Thymus (tissue), 14 donors: Measurements from ENCODE around the gene PODNL1. TPM values are rescaled to one million over a fixed set of nuclear protein-coding genes. Genes with fewer than 3 reads are reported as not detected.

Experiments
- DNase-seq, 9 donors: peaks; one replicate each; pipeline ENCODE4 v3.0.0-alpha.2; 2013; ENCODE audit warnings: low spot score in 9 of 9, low read depth in 6 of 9, missing footprints in 1 of 9
- H3K27ac ChIP-seq, 2 donors: one replicate each; pipeline ENCODE4 v1.5.1; 2013; ENCODE audit warnings: control low read depth in 1 of 2, low read depth in 1 of 2, low read length in 1 of 2, mild to moderate bottlenecking in 1 of 2, moderate library complexity in 1 of 2
- H3K27me3 ChIP-seq, 2 donors: one replicate each; pipeline ENCODE4 v1.5.1; 2013; ENCODE audit warnings: low read length in 1 of 2; ENCODE audit not compliant: control insufficient read depth in 2 of 2, insufficient read depth in 1 of 2
- H3K36me3 ChIP-seq, 2 donors: one replicate each; pipeline ENCODE4 v1.5.1; 2013; ENCODE audit warnings: low read length in 1 of 2, mild to moderate bottlenecking in 1 of 2, moderate library complexity in 1 of 2; ENCODE audit not compliant: control insufficient read depth in 2 of 2, insufficient read depth in 2 of 2
- H3K4me1 ChIP-seq, 2 donors: one replicate each; pipeline ENCODE4 v1.5.1; 2013; ENCODE audit warnings: low read length in 2 of 2; ENCODE audit not compliant: control insufficient read depth in 2 of 2, insufficient read depth in 2 of 2
- H3K4me3 ChIP-seq, 2 donors: one replicate each; pipeline ENCODE4 v1.5.1; 2013; ENCODE audit warnings: low read length in 2 of 2, control low read depth in 1 of 2, mild to moderate bottlenecking in 1 of 2
- H3K9me3 ChIP-seq, 2 donors: one replicate each; pipeline ENCODE4 v1.5.1; 2013; ENCODE audit warnings: low read length in 1 of 2, mild to moderate bottlenecking in 1 of 2; ENCODE audit not compliant: control insufficient read depth in 2 of 2, insufficient read depth in 1 of 2
- WGBS: extraction: QIAGEN DNeasy Blood & Tissue Kit; methylation state at CpG from one replicate; pipeline ENCODE4 v1.1.7; 2013; 5-methylcytosine and 5-hydroxymethylcytosine counted together
- long read RNA-seq, 10 donors: transcript quantifications; one replicate each; lab custom pipeline, GENCODE V29; 2026
- polyA plus RNA-seq: library from polyadenylated mRNA; stranded (reverse); fragments of 200-250 nt; gene quantifications from one replicate; pipeline ENCODE4 v1.2.3, GENCODE V29; 2013
- total RNA-seq: library from RNA; stranded (reverse); fragments of 120-200 nt; gene quantifications from one replicate; pipeline ENCODE4 v1.2.4, GENCODE V29; 2013
- donor health status: healthy.

PODNL1 gene, protein sequence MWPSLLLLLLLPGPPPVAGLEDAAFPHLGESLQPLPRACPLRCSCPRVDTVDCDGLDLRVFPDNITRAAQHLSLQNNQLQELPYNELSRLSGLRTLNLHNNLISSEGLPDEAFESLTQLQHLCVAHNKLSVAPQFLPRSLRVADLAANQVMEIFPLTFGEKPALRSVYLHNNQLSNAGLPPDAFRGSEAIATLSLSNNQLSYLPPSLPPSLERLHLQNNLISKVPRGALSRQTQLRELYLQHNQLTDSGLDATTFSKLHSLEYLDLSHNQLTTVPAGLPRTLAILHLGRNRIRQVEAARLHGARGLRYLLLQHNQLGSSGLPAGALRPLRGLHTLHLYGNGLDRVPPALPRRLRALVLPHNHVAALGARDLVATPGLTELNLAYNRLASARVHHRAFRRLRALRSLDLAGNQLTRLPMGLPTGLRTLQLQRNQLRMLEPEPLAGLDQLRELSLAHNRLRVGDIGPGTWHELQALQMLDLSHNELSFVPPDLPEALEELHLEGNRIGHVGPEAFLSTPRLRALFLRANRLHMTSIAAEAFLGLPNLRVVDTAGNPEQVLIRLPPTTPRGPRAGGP
- 0.09 TPM for total RNA-seq
- polyA plus RNA-seq: 0.94 TPM
- long read RNA-seq, donor 1: 0 reads
- long read RNA-seq, donor 2, partial matches to known transcripts: 64 of 64 reads
- long read RNA-seq, donor 2, other reads (novel, unspliced or antisense): 0 of 64 reads
- long read RNA-seq, donor 3, partial matches to known transcripts: 5 of 5 reads
- long read RNA-seq, donor 3, other reads (novel, unspliced or antisense): 0 of 5 reads
- long read RNA-seq, donor 4: 0 reads
- long read RNA-seq, donor 5, partial matches to known transcripts: 5 of 5 reads
- long read RNA-seq, donor 5, other reads (novel, unspliced or antisense): 0 of 5 reads
- long read RNA-seq, donor 6, partial matches to known transcripts: 22 of 22 reads
- long read RNA-seq, donor 6, other reads (novel, unspliced or antisense): 0 of 22 reads
- long read RNA-seq, donor 7, partial matches to known transcripts: 27 of 27 reads
- long read RNA-seq, donor 7, other reads (novel, unspliced or antisense): 0 of 27 reads
- long read RNA-seq, donor 8: 0 reads
- long read RNA-seq, donor 9, partial matches to known transcripts: 10 of 17 reads
- long read RNA-seq, donor 9, other reads (novel, unspliced or antisense): 7 of 17 reads
- long read RNA-seq, donor 10: 0 reads

DNA sequence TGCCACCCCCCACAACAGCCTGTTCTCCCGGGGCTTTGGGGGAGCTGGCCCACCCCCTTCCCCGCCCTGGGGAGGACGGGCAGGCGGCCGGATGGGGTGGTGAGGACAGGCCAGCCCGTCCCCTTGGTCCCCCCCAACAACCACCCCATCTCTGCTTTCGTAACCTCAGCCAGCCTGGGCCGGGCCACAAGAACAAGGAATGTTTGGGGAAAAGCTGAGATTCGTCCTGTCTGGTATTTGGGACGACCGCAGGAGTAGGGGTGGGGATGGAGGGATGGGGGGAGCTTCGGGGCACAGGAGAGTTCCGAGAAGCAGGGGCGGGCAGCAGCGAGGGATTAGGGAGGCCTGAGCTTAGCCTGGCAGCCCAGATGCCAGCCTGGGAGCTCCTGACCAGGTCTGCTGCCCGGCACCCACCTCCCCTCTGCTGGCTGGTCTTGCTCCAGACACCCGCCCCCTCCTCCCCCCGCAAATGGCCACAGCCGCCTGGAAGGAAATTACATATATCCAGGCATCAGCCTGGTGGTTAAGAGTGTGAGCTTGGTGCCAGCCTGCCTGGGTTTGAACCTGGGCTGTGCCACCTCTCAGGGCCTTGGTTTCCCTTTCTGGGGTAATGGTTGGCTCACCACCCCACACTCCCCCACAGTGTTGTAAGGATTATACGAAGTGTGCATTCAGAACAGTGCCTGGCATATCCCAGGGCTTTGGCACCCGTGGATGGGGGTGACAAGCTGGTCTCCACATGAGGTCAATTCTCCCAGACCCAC is at the start of gene PODNL1:
Gene PODNL1 (minus strand): TSS at position 117 of the 764 bp plus-strand sequence. CDS start 236 bp downstream, outside the sequence.
- DNase-seq: no peak
- H3K27ac ChIP-seq: no peak within 1 kb of the TSS
- no peaks in the 10 kb centered on the region for H3K36me3 ChIP-seq
- peaks cover 3 to 27% of the 10 kb centered on the region in 2 donors for H3K27me3 ChIP-seq
- H3K4me3 ChIP-seq: no peak within 1 kb of the TSS
- WGBS: 33% methylated on average over 21 of the region's 21 CpGs
- H3K9me3 ChIP-seq: no peaks in the 10 kb centered on the region
- H3K4me1 ChIP-seq: peaks cover 0 to 4% of the 10 kb centered on the region in 2 donors

DNA sequence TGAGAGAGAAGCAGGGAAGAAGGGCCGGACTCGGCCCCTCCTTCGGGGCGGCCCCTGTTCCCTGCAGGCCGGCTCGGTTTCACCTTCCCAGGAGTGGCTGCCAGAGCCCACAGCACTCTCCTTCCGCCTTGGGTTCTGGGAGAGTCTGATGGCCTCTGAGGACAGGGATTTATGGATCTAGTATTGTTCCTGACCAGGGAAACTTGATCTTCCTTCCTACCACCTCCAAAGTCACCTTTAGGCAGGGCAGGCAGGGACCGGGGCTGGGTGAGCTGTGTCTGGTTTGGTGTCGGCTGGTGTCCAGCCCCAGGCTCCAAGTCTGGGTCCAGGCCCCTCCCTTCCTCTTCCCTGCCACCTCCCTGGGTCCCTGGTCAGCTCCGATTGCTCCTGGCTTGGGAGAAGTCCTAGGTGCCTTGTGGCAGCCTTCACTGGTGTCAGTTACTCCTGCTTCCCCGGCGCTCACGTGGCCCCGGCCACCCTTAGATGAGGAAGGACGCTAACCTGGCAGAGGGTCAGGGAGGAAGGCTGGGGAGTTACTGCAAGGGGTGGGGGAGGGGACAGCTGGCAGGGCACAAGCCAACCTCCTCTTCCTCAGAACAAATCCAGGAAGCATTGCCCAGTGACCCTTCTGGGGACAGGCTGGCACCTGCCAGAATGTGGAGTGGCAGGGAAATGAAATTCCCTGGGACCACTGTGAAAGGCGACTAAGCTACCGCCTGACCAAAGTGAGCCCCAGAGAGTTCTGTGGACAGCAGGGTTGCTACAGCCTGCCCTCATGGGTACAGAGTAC is 49.1 kb upstream of the PODNL1 start:
- Histone ChIP-seq H3K4me3 (peak overlapping the region in 1 of 2 donors; percentile 33), H3K9me3 (no peaks in the 10 kb centered on the region), H3K27ac (peak overlapping the region; percentile 96 to 98), H3K4me1 (peaks cover 50 to 78% of the 10 kb centered on the region in 2 donors), H3K36me3 (peaks cover 13 to 33% of the 10 kb centered on the region in 2 donors), H3K27me3 (no peaks in the 10 kb centered on the region)
- peak in 1 of 9 donors; percentile 34 for DNase-seq
- WGBS: 54% methylated on average over 17 of the region's 17 CpGs

DNA sequence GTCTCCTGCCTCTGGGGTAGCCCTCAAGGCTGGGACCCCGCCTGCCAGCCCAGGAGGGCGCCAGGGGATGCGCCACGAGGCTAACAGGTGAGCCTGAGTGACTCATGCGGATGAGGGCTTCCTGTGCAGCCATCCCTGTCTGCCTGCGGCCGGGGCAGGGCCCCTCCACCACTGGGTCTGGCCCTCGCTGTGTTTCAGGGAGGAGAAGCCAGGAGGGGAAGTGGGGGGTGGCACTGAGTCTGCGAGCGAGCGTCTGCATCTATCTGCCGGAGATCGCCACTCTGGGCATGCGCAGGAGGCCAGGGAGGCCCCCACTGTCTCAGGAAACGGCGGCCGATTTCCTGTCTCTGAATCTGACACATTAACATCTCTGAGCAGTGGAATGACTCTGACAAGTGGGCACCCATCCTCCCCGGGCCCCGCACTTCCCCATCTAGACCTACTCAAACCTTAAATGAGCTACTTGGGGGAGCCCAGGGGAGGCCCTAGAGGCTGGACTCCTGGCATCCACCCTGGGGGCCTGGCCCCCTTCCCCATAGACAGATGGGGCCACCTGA is 48.2 kb upstream of the PODNL1 start:
- WGBS: 3% methylated on average over 19 of the region's 19 CpGs
- no peaks in the 10 kb centered on the region for H3K9me3 ChIP-seq
- H3K27ac ChIP-seq: peak overlapping the region; percentile 96 to 98
- H3K27me3 ChIP-seq: no peaks in the 10 kb centered on the region
- peak overlapping the region; percentile 33 to 42 for H3K4me3 ChIP-seq
- peak; percentile 77 to 98 (median 93) for DNase-seq
- H3K4me1 ChIP-seq: peaks cover 50 to 87% of the 10 kb centered on the region in 2 donors
- H3K36me3 ChIP-seq: peaks cover 5 to 32% of the 10 kb centered on the region in 2 donors

DNA sequence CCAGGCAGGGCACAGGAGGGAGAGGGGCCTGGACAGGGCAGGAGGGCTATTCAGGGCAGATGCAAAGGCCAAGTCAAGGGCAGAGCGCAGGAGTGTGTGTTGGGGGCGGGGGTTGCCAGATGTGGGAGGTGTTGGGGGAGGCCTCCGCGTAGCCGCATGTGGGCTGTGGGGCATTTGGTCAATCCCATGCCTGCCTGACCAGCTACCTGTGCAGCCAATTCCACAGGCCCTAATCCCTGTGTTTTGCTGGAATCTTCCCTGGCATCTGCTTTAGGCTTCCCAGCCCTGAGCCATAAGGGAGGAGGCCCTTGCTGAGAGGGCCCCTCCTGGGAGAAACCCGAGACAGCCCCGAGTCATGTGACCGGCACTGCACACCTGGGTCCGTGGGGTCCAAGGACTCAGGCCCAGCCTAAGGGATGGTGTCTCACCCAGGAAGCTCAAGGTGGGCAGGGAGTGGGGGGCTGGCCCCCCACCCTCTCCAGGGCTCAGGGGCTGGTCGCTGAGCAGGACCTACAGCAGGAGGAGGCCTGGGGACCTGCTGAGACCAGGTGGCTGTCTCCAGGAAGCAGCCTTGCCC is 47.6 kb upstream of the PODNL1 start:
- H3K36me3 ChIP-seq: peaks cover 0 to 31% of the 10 kb centered on the region in 2 donors
- H3K4me3 ChIP-seq: peak overlapping the region; percentile 3 to 42
- no peak for DNase-seq
- 53% methylated on average over 10 of the region's 10 CpGs for WGBS
- no peaks in the 10 kb centered on the region for H3K9me3 ChIP-seq
- H3K27ac ChIP-seq: peak overlapping the region; percentile 96 to 98
- no peaks in the 10 kb centered on the region for H3K27me3 ChIP-seq
- peaks cover 50 to 89% of the 10 kb centered on the region in 2 donors for H3K4me1 ChIP-seq

DNA sequence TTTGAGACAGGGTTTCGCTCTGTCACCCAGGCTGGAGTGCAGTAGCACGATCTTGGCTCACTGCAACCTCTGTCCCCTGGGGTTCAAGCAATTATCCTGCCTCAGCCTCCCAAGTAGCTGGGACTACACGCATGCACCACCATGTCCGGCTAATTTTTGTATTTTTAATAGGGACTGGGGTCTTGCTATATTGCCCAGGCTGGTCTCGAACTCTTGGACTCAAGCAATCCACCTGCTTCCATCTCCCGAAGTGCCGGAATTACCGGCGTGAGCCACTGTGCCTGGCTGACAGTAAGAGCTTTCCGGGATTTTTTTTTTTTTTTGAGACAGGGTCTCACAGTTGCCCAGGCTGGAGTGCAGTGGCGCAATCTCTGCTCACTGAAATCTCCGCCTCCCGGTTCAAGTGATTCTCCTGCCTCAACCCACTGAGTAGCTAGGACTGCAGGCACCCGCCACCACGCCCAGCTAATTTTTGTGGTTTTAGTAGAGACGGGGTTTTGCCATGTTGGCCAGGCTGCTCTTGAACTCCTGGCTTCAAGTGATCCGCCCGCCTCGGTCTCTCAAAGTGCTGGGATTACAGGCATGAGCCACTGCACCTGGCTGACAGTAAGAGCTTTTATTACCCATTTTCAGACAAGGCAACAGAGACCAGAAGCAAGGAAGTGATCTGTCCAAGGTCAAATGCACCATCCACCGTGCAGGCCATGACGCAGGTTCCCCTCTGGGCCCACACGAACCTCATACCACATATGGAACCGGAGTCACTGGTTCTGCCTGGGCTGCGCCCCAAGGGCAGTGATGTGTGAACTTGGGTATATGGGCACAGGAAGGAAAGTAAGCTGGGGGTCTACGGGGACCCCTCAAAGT is 46.9 kb upstream of the PODNL1 start:
- peaks cover 50 to 93% of the 10 kb centered on the region in 2 donors for H3K4me1 ChIP-seq
- WGBS: 86% methylated on average over 25 of the region's 25 CpGs
- DNase-seq: peak in 1 of 9 donors; percentile 39
- H3K27ac ChIP-seq: peak overlapping the region; percentile 96 to 98
- peaks cover 0 to 2% of the 10 kb centered on the region in 2 donors for H3K9me3 ChIP-seq
- peaks cover 0 to 38% of the 10 kb centered on the region in 2 donors for H3K36me3 ChIP-seq
- no peak overlapping the region for H3K4me3 ChIP-seq
- no peaks in the 10 kb centered on the region for H3K27me3 ChIP-seq

DNA sequence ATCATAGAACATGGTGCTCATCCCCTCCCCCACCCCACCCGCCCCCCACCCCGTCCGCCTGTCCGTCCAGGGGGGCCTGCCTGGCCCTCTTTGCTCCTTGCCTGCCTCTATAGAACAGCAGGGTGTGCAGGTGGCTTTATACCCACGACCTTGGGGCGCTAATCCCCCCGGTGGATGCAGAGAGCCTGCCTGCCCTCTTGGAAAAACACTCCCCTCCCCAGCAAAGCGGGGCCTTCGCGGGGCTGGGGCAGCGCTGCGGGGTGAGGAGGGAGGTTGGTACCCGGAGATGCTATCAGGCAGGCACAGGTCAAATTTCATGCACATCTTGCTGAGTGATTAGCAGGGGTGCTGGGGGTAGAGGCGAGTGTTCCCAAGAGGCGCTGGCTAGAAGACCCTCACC is 46.0 kb upstream of the PODNL1 start:
- H3K4me3 ChIP-seq: no peak overlapping the region
- peak overlapping the region; percentile 36 to 55 for H3K27ac ChIP-seq
- DNase-seq: peak in 1 of 9 donors; percentile 39
- WGBS: 64% methylated on average over 15 of the region's 15 CpGs
- peaks cover 0 to 7% of the 10 kb centered on the region in 2 donors for H3K27me3 ChIP-seq
- H3K4me1 ChIP-seq: peaks cover 48 to 93% of the 10 kb centered on the region in 2 donors
- peaks cover 0 to 3% of the 10 kb centered on the region in 2 donors for H3K9me3 ChIP-seq
- H3K36me3 ChIP-seq: peaks cover 0 to 37% of the 10 kb centered on the region in 2 donors
